GM18499 (cell line): ENCODE data around the gene FCHO2.

Experiments
- ATAC-seq: cut with Tn5 transposase; IDR thresholded peaks from one replicate; pipeline ENCODE4 v1.9.1; 2021; ENCODE audit warnings: moderate number of reproducible peaks; ENCODE audit not compliant: insufficient read depth, unreplicated experiment

FCHO2 gene

GRCh38 chr5:73027816-73028215 lies 72.0 kb downstream of the FCHO2 start:
- ATAC-seq = no peak

GRCh38 chr5:73028991-73029595 lies 73.3 kb downstream of the FCHO2 start:
- ATAC-seq = no peak

GRCh38 chr5:73030531-73030930 lies 74.7 kb downstream of the FCHO2 start:
- no peak for ATAC-seq

GRCh38 chr5:73030995-73031394 lies 75.2 kb downstream of the FCHO2 start:
- no peak for ATAC-seq

- ATAC-seq = no peak
Observed at GRCh38 chr5:73031839-73032238, 76.0 kb downstream of the FCHO2 start.

GRCh38 chr5:73032635-73033034 lies 76.8 kb downstream of the FCHO2 start:
- no peak for ATAC-seq

- no peak for ATAC-seq
Observed at GRCh38 chr5:73037545-73037944, 81.7 kb downstream of the FCHO2 start.

- ATAC-seq = no peak
Observed at GRCh38 chr5:73039082-73039481, 83.2 kb downstream of the FCHO2 start.

- no peak for ATAC-seq
Observed at GRCh38 chr5:73042993-73043392, 87.2 kb downstream of the FCHO2 start.

- ATAC-seq = no peak
Observed at GRCh38 chr5:73044546-73044945, 88.7 kb downstream of the FCHO2 start.

- ATAC-seq = no peak
Observed at GRCh38 chr5:73045623-73046022, 89.8 kb downstream of the FCHO2 start.

GRCh38 chr5:73061593-73061992 lies 105.8 kb downstream of the FCHO2 start:
- no peak for ATAC-seq

GRCh38 chr5:73066466-73066865 lies 110.6 kb downstream of the FCHO2 start:
- no peak for ATAC-seq

- no peak for ATAC-seq
Observed at GRCh38 chr5:73067213-73067612, 111.4 kb downstream of the FCHO2 start.

GRCh38 chr5:73081093-73081492 lies 125.3 kb downstream of the FCHO2 start:
- no peak for ATAC-seq

GRCh38 chr5:73088026-73088425 lies 132.2 kb downstream of the FCHO2 start:
- ATAC-seq = no peak

GRCh38 chr5:73093943-73094342 lies 138.1 kb downstream of the FCHO2 start:
- no peak for ATAC-seq

GRCh38 chr5:73094415-73094814 lies 138.6 kb downstream of the FCHO2 start:
- no peak for ATAC-seq

- ATAC-seq = no peak
Observed at GRCh38 chr5:73095564-73096238, 139.9 kb downstream of the FCHO2 start.

GRCh38 chr5:73096239-73096575 lies 140.4 kb downstream of the FCHO2 start:
- no peak for ATAC-seq

GRCh38 chr5:73097740-73098139 lies 141.9 kb downstream of the FCHO2 start:
- ATAC-seq = no peak

GRCh38 chr5:73100109-73100508 lies 144.3 kb downstream of the FCHO2 start:
- ATAC-seq = no peak
